Activated naive CD8-positive, alpha-beta T cell treated with anti-CD3 and anti-CD28 coated beads, Interleukin-2, amount 50 U/mL, for 24 hours (primary cell): ENCODE results near the gene ZNF397.
A peak's percentile ranks its signal among the peaks of the same experiment; 100 is the strongest.

Experiments
- ATAC-seq: fragments of 150-1000 bp; cut with Tn5 transposase; one replicate; pipeline ENCODE4 v1.10.0; 2021
- DNase-seq: peaks from one replicate; pipeline ENCODE4 v3.0.0; 2021
- H3K27ac Mint-ChIP-seq: one replicate; pipeline ENCODE4 v1.8.0; 2021; ENCODE audit warnings: mild to moderate bottlenecking, mixed read lengths
- H3K27me3 Mint-ChIP-seq: one replicate; pipeline ENCODE4 v1.8.0; 2021; ENCODE audit warnings: mixed read lengths
- H3K36me3 Mint-ChIP-seq: one replicate; pipeline ENCODE4 v1.8.0; 2021; ENCODE audit warnings: low read depth, mixed read lengths
- H3K4me1 Mint-ChIP-seq: one replicate; pipeline ENCODE4 v1.8.0; 2021; ENCODE audit warnings: mixed read lengths
- H3K4me3 Mint-ChIP-seq: one replicate; pipeline ENCODE4 v1.8.0; 2021; ENCODE audit warnings: mild to moderate bottlenecking, moderate library complexity, mixed read lengths
- H3K9me3 Mint-ChIP-seq: one replicate; pipeline ENCODE4 v1.8.0; 2021; ENCODE audit warnings: mixed read lengths

ZNF397 gene

DNA sequence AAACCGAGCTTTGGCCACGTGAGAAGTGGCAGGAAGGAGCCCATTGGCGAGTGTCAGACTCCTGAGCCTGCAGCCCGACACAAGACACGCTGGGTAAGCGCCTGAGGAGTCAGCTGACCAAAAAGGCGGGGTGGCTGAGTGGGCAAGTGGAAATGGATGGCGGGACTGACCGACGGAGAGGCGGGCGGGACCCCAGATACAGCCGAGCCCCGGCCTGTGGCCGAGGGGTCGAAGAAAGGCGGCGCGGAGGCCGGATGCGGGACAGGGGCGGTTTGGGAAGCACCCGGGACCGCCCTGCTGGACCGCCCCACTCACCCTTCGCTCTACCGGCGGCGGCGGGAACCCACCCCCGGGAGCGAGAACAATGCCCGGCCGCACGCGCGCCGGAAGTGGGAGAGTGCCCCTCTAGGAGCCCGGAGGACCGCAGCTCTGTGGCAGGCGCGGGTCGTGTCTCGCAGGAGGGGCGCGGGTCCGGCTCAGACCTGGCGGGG is 26.4 kb downstream of the ZNF397 start:
- no peaks in the 10 kb centered on the region for H3K27me3 Mint-ChIP-seq
- H3K4me3 Mint-ChIP-seq, result peak overlapping the region; percentile 82
- H3K4me1 Mint-ChIP-seq, result peaks cover 28% of the 10 kb centered on the region
- H3K36me3 Mint-ChIP-seq, result peaks cover 36% of the 10 kb centered on the region
- peak; percentile 67 for DNase-seq
- peak overlapping the region; percentile 90 for H3K27ac Mint-ChIP-seq
- ATAC-seq, result peak; percentile 79
- H3K9me3 Mint-ChIP-seq, result peaks cover 26% of the 10 kb centered on the region

DNA sequence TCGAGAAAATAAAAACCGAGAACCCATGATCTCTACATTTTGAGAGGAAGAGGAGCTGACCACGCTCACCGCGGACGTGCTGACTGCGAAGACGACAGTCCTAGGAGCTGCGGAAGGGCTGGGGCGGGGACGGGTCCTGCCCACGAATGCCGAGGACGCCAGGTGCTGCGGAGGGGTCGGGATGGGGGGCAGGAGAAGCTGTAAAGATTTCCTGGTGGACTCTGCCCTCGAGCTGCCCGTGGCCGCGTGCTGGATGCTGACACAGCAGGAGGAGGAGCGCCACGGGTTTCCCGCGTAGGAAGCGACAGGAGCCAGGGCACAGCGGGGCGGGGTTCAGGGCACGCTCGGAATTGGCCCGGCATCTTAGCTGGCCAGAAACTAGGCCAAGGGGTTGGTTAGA is 27.0 kb downstream of the ZNF397 start:
- ATAC-seq, result no peak
- peak overlapping the region; percentile 82 for H3K4me3 Mint-ChIP-seq

GRCh38 chr18:35268821-35269220 is 28.0 kb downstream of the ZNF397 start:
- Mint-ChIP-seq H3K9me3 (peaks cover 31% of the 10 kb centered on the region), H3K4me3 (no peak overlapping the region), H3K27me3 (no peaks in the 10 kb centered on the region), H3K36me3 (peaks cover 25% of the 10 kb centered on the region), H3K27ac (no peak overlapping the region), H3K4me1 (peaks cover 28% of the 10 kb centered on the region)
- ATAC-seq (no peak), DNase-seq (no peak)

More for the DNA sequence above, 27.0 kb downstream of the ZNF397 start:
- peaks cover 26% of the 10 kb centered on the region for H3K9me3 Mint-ChIP-seq
- no peak for DNase-seq
- H3K4me1 Mint-ChIP-seq, result peaks cover 28% of the 10 kb centered on the region
- H3K27me3 Mint-ChIP-seq, result no peaks in the 10 kb centered on the region
- H3K27ac Mint-ChIP-seq, result peak overlapping the region; percentile 23
- H3K36me3 Mint-ChIP-seq, result peaks cover 32% of the 10 kb centered on the region

GRCh38 chr18:35271656-35272055 is 30.8 kb downstream of the ZNF397 start:
- Mint-ChIP-seq H3K27me3 (no peaks in the 10 kb centered on the region), H3K9me3 (peaks cover 30% of the 10 kb centered on the region), H3K4me3 (no peak overlapping the region), H3K4me1 (peaks cover 23% of the 10 kb centered on the region), H3K27ac (no peak overlapping the region), H3K36me3 (peaks cover 23% of the 10 kb centered on the region)
- ATAC-seq (no peak), DNase-seq (no peak)

DNA sequence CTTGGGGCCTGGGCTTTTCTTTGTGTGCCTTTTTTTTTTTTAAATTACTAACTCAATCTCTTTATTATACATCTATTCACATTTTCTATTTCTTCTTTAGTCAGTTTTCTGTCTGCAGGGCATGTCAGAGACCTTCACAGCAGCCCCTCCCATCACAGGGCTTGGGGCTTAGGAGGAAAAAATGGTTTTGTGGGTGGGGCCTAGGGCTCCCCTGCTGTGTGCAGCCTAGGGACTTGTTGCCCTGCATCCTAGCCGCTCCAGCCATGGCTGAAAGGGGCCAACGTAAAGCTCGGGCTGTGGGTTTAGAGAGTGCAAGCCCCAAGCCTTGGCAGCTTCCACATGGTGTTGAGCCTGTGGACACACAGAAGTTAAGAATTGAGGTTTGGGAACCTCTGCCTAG is 35.4 kb downstream of the ZNF397 start:
- no peaks in the 10 kb centered on the region for H3K27me3 Mint-ChIP-seq
- H3K36me3 Mint-ChIP-seq, result peaks cover 15% of the 10 kb centered on the region
- peaks cover 15% of the 10 kb centered on the region for H3K4me1 Mint-ChIP-seq
- DNase-seq, result no peak
- ATAC-seq, result no peak
- H3K27ac Mint-ChIP-seq, result no peak overlapping the region
- H3K9me3 Mint-ChIP-seq, result peaks cover 23% of the 10 kb centered on the region
- H3K4me3 Mint-ChIP-seq, result no peak overlapping the region

- Mint-ChIP-seq H3K27ac (no peak overlapping the region), H3K36me3 (peaks cover 23% of the 10 kb centered on the region), H3K27me3 (no peaks in the 10 kb centered on the region), H3K4me1 (peaks cover 15% of the 10 kb centered on the region), H3K9me3 (peaks cover 23% of the 10 kb centered on the region), H3K4me3 (no peak overlapping the region)
- no peak for ATAC-seq
- DNase-seq, result no peak
Measured at GRCh38 chr18:35277633-35278032, 36.8 kb downstream of the ZNF397 start.

GRCh38 chr18:35278085-35278484 is 37.3 kb downstream of the ZNF397 start:
- DNase-seq, result no peak
- Mint-ChIP-seq H3K27ac (no peak overlapping the region), H3K4me1 (peaks cover 15% of the 10 kb centered on the region), H3K36me3 (peaks cover 28% of the 10 kb centered on the region), H3K4me3 (no peak overlapping the region), H3K27me3 (no peaks in the 10 kb centered on the region), H3K9me3 (peaks cover 20% of the 10 kb centered on the region)
- ATAC-seq, result no peak

DNA sequence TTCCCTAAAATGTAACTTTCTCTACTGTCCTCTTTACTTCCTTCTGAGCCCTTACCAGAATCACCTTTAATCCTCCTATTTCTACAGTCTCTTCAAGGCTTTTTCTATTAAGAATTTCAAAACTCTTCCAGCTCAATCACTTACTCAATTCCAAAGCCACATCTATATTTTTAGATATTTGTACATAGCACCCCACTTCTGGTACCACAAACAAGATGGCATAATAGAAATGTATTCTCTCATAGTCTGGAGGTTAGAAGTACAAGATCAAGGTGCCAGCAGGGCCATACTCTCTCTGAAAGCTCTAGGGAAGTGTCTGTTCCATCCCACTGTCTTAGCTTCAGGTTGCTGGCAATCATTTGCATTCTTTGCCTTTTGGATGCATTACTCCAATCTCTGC is 38.1 kb downstream of the ZNF397 start:
- Mint-ChIP-seq H3K4me3 (no peak overlapping the region), H3K27me3 (no peaks in the 10 kb centered on the region), H3K4me1 (peaks cover 15% of the 10 kb centered on the region), H3K9me3 (peaks cover 18% of the 10 kb centered on the region), H3K27ac (no peak overlapping the region), H3K36me3 (peaks cover 31% of the 10 kb centered on the region)
- DNase-seq (no peak), ATAC-seq (no peak)

DNA sequence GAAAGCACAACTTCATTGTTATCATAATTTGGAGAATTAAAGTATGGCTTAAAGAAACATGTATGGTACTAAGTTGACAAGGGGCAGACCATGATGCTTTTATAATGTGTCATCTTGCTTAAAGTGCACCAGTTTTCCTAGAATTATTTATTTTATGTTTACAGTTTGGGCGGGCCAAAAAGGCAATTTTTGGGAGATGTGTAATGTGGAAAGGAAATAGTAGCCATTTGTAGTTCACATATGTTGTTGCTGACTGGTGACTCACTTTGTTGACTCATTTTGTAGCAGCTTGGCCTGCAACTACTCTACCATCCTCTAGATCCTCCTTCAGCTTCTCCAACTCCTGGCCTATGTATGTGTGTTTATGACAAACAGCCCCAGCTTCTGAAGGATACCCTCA is 41.5 kb downstream of the ZNF397 start:
- H3K36me3 Mint-ChIP-seq, result peaks cover 33% of the 10 kb centered on the region
- H3K4me3 Mint-ChIP-seq, result no peak overlapping the region
- peaks cover 18% of the 10 kb centered on the region for H3K4me1 Mint-ChIP-seq
- DNase-seq (no peak), ATAC-seq (no peak)
- H3K27ac Mint-ChIP-seq, result no peak overlapping the region
- peaks cover 17% of the 10 kb centered on the region for H3K9me3 Mint-ChIP-seq
- no peaks in the 10 kb centered on the region for H3K27me3 Mint-ChIP-seq

DNA sequence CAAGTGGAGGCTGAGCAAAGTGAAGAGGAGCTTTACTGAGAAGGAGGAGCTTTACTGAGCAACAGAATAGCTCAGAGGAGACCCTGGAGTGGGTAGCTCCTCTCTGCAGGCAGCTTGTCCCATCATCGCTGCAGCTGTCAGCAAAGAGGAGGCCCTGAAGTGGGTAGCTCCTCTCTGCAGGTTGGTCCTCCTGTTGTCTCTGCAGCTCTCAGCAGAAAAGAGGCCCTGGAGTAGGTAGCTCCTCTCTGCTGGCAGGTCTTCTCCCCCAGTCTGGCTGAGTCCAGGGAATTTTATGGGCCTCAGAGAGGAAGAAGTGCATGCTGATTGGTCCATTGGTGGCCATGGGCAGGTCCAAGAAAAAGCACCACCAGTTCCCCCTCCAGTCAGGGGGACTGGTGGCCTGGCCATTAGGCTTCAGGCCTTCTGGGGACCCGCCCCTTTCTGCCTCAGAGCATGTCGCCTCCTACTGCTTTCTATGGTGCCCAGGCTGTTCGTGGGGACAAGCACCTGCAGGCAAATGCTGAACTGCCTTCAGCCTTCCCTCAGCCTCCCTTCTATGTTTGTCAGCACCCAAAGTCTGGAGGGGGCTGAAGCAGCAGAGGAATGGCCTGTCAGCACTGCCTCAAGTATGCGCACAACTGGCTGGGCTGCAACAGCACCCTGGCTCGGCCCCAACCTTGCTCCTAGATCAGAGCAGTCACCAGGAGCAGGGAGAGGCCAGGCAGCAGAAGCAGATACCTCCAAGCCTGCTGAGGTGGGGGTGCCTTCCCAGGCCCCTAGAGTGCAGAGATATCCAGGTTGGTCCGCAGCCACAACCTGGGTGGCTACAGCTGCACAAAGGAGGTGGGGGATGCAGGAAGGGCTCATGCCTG is 43.3 kb downstream of the ZNF397 start:
- H3K9me3 Mint-ChIP-seq, result peaks cover 11% of the 10 kb centered on the region
- H3K27ac Mint-ChIP-seq, result no peak overlapping the region
- peaks cover 33% of the 10 kb centered on the region for H3K36me3 Mint-ChIP-seq
- H3K27me3 Mint-ChIP-seq, result no peaks in the 10 kb centered on the region
- peaks cover 16% of the 10 kb centered on the region for H3K4me1 Mint-ChIP-seq
- no peak overlapping the region for H3K4me3 Mint-ChIP-seq
- ATAC-seq (no peak), DNase-seq (no peak)

GRCh38 chr18:35284841-35285240 is 44.0 kb downstream of the ZNF397 start:
- no peak for DNase-seq
- peaks cover 8% of the 10 kb centered on the region for H3K9me3 Mint-ChIP-seq
- peaks cover 36% of the 10 kb centered on the region for H3K36me3 Mint-ChIP-seq
- H3K4me3 Mint-ChIP-seq, result no peak overlapping the region
- H3K4me1 Mint-ChIP-seq, result peaks cover 21% of the 10 kb centered on the region
- H3K27ac Mint-ChIP-seq, result no peak overlapping the region
- H3K27me3 Mint-ChIP-seq, result no peaks in the 10 kb centered on the region
- no peak for ATAC-seq

DNA sequence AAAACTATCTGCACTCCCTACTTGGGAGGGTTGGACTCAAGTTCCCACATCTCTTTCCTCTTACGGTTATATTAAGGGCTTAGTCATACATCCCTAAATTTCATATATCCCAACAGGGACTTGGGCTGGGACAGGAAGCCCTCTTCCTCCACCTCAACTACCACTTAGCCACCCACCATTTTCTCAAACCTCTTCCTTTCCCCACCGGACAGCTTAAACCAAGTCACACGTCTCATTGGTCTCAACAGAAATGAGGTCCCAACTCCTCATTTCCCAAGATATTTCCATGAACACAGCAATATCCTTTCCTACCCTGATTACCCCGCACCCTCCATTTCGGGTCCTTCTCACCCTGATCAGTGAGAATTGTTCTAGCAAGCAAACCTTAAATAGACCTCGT is 48.5 kb downstream of the ZNF397 start:
- Mint-ChIP-seq H3K9me3 (peaks cover 8% of the 10 kb centered on the region), H3K4me1 (peaks cover 48% of the 10 kb centered on the region), H3K36me3 (peaks cover 30% of the 10 kb centered on the region), H3K27me3 (no peaks in the 10 kb centered on the region), H3K27ac (peak overlapping the region; percentile 92), H3K4me3 (peak overlapping the region; percentile 99)
- DNase-seq (no peak), ATAC-seq (no peak)

- peaks cover 49% of the 10 kb centered on the region for H3K4me1 Mint-ChIP-seq
- H3K27me3 Mint-ChIP-seq, result no peaks in the 10 kb centered on the region
- peaks cover 34% of the 10 kb centered on the region for H3K36me3 Mint-ChIP-seq
- H3K4me3 Mint-ChIP-seq, result peak overlapping the region; percentile 99
- peaks cover 8% of the 10 kb centered on the region for H3K9me3 Mint-ChIP-seq
- H3K27ac Mint-ChIP-seq, result peak overlapping the region; percentile 92
- ATAC-seq, result peak; percentile 21
- DNase-seq, result peak; percentile 35
Measured at GRCh38 chr18:35289727-35290093, 48.9 kb downstream of the ZNF397 start.

DNA sequence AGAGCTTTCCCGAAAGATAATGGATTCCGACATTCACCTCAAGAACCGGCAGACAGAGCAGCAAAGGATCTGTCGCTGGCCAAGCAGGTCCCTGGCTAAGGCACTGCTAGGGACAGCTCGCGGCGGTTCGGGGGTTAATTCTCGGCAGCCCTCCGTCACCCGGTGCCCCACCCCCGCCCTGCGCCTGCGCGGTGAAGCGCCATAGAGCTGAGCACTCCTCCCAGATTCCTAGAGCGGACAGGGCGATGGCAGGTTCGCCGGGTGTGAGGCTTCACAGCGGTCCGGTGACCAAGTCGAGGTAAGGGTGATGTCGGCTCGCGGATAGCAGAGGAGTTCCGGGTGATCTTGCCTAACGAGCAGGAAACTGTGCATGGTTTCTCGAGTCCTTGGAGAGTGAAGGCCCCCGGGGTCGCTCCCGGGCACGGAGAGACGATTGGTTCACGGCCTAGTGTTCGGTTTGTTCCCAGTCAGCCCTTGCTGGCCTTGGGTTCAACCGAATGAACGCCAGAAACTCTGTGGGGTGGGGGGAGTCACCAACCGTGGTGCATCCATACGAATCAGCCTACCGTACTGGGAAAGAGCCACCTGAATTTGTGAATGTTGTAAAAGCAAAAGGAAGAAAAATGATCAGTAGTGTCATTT is 49.4 kb downstream of the ZNF397 start, which contains the start of gene ZSCAN30:
Gene ZSCAN30, minus strand, starts transcription at position 136 of the 642 bp plus-strand sequence. CDS start 25,877 bp downstream, outside the sequence.
- H3K4me3 Mint-ChIP-seq, result peak within 1 kb of the TSS; percentile 99
- peaks cover 49% of the 10 kb centered on the region for H3K4me1 Mint-ChIP-seq
- peaks cover 8% of the 10 kb centered on the region for H3K9me3 Mint-ChIP-seq
- ATAC-seq (peak; percentile 98), DNase-seq (peak; percentile 95)
- no peaks in the 10 kb centered on the region for H3K27me3 Mint-ChIP-seq
- H3K27ac Mint-ChIP-seq, result peak within 1 kb of the TSS; percentile 92
- H3K36me3 Mint-ChIP-seq, result peaks cover 38% of the 10 kb centered on the region

DNA sequence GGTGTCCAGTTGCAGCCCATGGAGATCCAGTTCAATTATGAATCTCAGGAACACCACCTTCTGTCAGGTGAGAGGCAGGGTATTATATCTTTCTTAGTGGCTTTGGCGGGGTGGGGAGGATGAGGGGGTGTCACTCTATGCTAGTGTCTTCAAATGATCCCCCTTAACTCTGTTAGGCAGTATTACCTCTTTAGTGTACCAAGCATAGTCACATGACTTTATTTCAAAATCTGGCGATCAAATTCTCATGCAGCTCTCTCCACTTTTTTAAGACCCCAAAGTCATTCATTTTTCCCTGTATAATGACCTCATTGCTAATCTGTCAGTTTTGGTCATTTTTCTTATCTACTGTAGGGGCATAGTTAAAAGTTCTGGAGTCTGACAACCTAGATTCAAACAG is 50.3 kb downstream of the ZNF397 start:
- H3K27me3 Mint-ChIP-seq, result no peaks in the 10 kb centered on the region
- H3K4me1 Mint-ChIP-seq, result peaks cover 49% of the 10 kb centered on the region
- no peak for DNase-seq
- H3K9me3 Mint-ChIP-seq, result peaks cover 3% of the 10 kb centered on the region
- peak overlapping the region; percentile 99 for H3K4me3 Mint-ChIP-seq
- H3K36me3 Mint-ChIP-seq, result peaks cover 43% of the 10 kb centered on the region
- peak overlapping the region; percentile 92 for H3K27ac Mint-ChIP-seq
- no peak for ATAC-seq
